Measurements from ENCODE around the gene CHORDC1. TPM values are rescaled to one million over a fixed set of nuclear protein-coding genes. Genes with fewer than 3 reads are reported as not detected.

CHORDC1 gene
- total RNA-seq, 1 experiment from 2014 or later: 95.6 TPM

GRCh38 chr11:90219438-90219837, 3.4 kb downstream of the CHORDC1 start (continued):
- no peak for TF ChIP-seq RAD21 (IDR thresholded peaks at IDR 0.05; ENCODE audit: low read depth)
- no peak for TF ChIP-seq ELF1 (IDR thresholded peaks at IDR 0.05; ENCODE audit: borderline replicate concordance, low read depth)
- no peak for TF ChIP-seq CTCF (IDR thresholded peaks at IDR 0.05 in 2 of 3, conservative IDR thresholded peaks at IDR 0.05 in 1 of 3; ENCODE audit: borderline replicate concordance in 1 of 3, insufficient read depth in 1 of 3, low read depth in 2 of 3, low read length in 2 of 3)
- TF ChIP-seq SRF (IDR thresholded peaks at IDR 0.05; ENCODE audit: low read depth): no peak

GRCh38 chr11:90218606-90219005, 4.2 kb downstream of the CHORDC1 start:
- no peak overlapping the region for H2AFZ ChIP-seq (ENCODE audit: low read depth, low read length, poor library complexity, severe bottlenecking)
- peaks cover 9 to 25% of the 10 kb centered on the region in 2 experiments for H3K36me3 ChIP-seq (ENCODE audit: control insufficient read depth in 1 of 2, insufficient read depth in 2 of 2, low read length in 2 of 2)
- POLR2A ChIA-PET: no interaction called here
- H3K9me3 ChIP-seq (ENCODE audit: control insufficient read depth in 1 of 2, insufficient read depth in 1 of 2, low read depth in 1 of 2, low read length in 2 of 2): no peaks in the 10 kb centered on the region
- CTCF ChIA-PET: no interaction called here
- DNase-seq (ENCODE audit: low read depth, low spot score): no peak
- BruUV-seq (replicated peaks): no TSS peak
- H3K27ac ChIP-seq (ENCODE audit: low read depth, low read length): no peak overlapping the region
- H3K4me1 ChIP-seq (ENCODE audit: control insufficient read depth in 1 of 2, insufficient read depth in 2 of 2, low read length in 2 of 2): peaks cover 3 to 33% of the 10 kb centered on the region in 2 experiments; a peak in 2 of 4 replicates
- H4K20me1 ChIP-seq (ENCODE audit: insufficient read depth): peaks cover 19% of the 10 kb centered on the region; the same call in 1 of the 2 replicates
- RAD21 ChIA-PET (ENCODE audit: low non-redundant PET in 1 of 2, low total read pairs in 2 of 2, uncharacterized antibody in 2 of 2, unreplicated experiment in 2 of 2): no interaction called here
- no peak overlapping the region for H3K4me3 ChIP-seq (replicated peaks in 1 of 2; ENCODE audit: low read depth in 1 of 2, low read length in 2 of 2)
- no peak overlapping the region for H3K4me2 ChIP-seq (ENCODE audit: low read length)
- intact Hi-C loops (cut with micrococcal nuclease): no loop called here
- H3K27me3 ChIP-seq (ENCODE audit: insufficient read depth, low read length): no peaks in the 10 kb centered on the region
- ATAC-seq: no peak
- H3K9me2 ChIP-seq (ENCODE audit: insufficient read depth): no peaks in the 10 kb centered on the region
- H3K9ac ChIP-seq (ENCODE audit: low read length): no peak overlapping the region
- peaks cover 100% of the 10 kb centered on the region for H3K79me2 ChIP-seq (ENCODE audit: insufficient read depth, low read length)
- no peak for TF ChIP-seq MAX (IDR thresholded peaks at IDR 0.05)
- TF ChIP-seq POLR2A (IDR thresholded peaks at IDR 0.05; ENCODE audit: borderline replicate concordance, extremely low read depth, insufficient read depth, insufficient read length): no peak
- TF ChIP-seq CTCF (IDR thresholded peaks at IDR 0.05 in 2 of 3, conservative IDR thresholded peaks at IDR 0.05 in 1 of 3; ENCODE audit: borderline replicate concordance in 1 of 3, insufficient read depth in 1 of 3, low read depth in 2 of 3, low read length in 2 of 3): no peak
- no peak for TF ChIP-seq CBX3 (IDR thresholded peaks at IDR 0.05; ENCODE audit: low read depth)
- no peak for TF ChIP-seq ATF3 (IDR thresholded peaks at IDR 0.05)
- TF ChIP-seq REST (IDR thresholded peaks at IDR 0.05; ENCODE audit: low read depth): no peak
- TF ChIP-seq SIN3A (IDR thresholded peaks at IDR 0.05; ENCODE audit: low read depth): no peak
- no peak for TF ChIP-seq ZNF274 (IDR thresholded peaks at IDR 0.05; ENCODE audit: low read depth, low read length)
- no peak for TF ChIP-seq RAD21 (IDR thresholded peaks at IDR 0.05; ENCODE audit: low read depth)
- TF ChIP-seq SRF (IDR thresholded peaks at IDR 0.05; ENCODE audit: low read depth): no peak
- no peak for TF ChIP-seq FOSL1 (IDR thresholded peaks at IDR 0.05; ENCODE audit: low read depth)
- TF ChIP-seq YY1 (IDR thresholded peaks at IDR 0.05; ENCODE audit: extremely low read depth, insufficient replicate concordance, low read depth, low read length): no peak
- TF ChIP-seq POLR2AphosphoS5 (IDR thresholded peaks at IDR 0.05; ENCODE audit: low read depth, low read length): no peak
- no peak for TF ChIP-seq EGR1 (IDR thresholded peaks at IDR 0.05; ENCODE audit: low read depth)
- no peak for TF ChIP-seq SP1 (IDR thresholded peaks at IDR 0.05; ENCODE audit: low read depth)
- TF ChIP-seq EZH2phosphoT487 (IDR thresholded peaks at IDR 0.05; ENCODE audit: borderline replicate concordance): no peak
- no peak for TF ChIP-seq TCF7L2 (IDR thresholded peaks at IDR 0.05; ENCODE audit: borderline replicate concordance, extremely low read depth, insufficient read depth, insufficient read length)

Measured in HCT116 (cell line).